ENCODE results near the gene CHST6.

CHST6 gene

DNA sequence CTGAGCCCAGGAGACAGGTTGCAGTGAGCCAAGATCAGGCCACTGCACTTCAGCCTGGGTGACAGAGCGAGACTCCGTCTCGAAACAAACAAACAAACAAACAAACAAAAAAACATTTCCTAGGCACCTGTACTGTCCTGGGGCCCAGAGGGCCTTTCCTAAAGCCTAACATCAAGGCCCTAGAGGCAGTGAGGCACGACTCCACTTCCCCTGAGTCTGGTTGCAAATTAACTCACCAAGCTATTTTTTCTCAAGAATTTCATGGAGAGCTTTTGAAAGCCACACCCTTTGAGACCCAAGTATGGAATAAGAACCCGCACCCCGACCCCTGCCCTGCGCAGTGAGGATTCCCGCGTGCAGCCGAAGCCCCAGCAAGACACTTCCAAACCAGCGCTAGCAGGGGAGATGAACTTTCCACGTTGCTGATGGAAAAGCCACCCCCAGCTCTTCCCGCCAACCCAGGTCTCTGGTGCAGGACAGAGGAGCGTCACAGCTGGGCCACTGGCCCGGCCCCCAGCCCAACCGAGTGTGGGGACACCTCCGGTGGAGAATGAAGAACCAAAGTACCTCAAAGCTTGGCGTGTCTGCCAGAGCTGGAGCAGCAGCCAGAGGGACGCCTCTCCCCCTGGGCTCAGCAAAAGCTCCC is 39.4 kb upstream of the CHST6 start:
- TF ChIP-seq, protein P1, sequence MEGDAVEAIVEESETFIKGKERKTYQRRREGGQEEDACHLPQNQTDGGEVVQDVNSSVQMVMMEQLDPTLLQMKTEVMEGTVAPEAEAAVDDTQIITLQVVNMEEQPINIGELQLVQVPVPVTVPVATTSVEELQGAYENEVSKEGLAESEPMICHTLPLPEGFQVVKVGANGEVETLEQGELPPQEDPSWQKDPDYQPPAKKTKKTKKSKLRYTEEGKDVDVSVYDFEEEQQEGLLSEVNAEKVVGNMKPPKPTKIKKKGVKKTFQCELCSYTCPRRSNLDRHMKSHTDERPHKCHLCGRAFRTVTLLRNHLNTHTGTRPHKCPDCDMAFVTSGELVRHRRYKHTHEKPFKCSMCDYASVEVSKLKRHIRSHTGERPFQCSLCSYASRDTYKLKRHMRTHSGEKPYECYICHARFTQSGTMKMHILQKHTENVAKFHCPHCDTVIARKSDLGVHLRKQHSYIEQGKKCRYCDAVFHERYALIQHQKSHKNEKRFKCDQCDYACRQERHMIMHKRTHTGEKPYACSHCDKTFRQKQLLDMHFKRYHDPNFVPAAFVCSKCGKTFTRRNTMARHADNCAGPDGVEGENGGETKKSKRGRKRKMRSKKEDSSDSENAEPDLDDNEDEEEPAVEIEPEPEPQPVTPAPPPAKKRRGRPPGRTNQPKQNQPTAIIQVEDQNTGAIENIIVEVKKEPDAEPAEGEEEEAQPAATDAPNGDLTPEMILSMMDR (IDR thresholded peaks at IDR 0.05; ENCODE audit: insufficient read depth, low read depth, low read length, missing control alignments), result no peak
- H3K4me3 ChIP-seq (ENCODE audit: low read length), result no peak overlapping the region
- DNase-seq (ENCODE audit: low read depth), result no peak

DNA sequence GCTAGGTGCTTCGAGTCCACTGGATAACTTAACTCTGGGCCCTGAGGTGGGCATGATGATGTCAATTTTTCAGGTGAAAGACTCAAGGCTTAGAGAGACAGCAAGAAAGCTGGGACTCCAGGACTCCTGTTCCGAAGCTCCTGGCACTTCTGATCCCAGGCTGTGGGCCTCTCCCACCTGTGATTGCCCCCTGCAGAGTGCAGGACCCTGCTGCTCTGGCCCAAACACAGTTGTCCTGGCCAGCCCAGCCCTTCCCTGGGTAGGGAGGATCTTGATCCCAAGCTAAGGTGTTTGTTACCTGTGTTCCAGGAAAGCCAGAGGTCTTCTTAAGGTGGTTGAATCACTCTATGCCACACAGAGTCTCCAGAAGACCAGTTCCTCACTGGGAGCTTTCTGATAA is 37.5 kb upstream of the CHST6 start:
- no peak overlapping the region for H3K4me3 ChIP-seq (ENCODE audit: low read length)
- TF ChIP-seq, protein P1 (IDR thresholded peaks at IDR 0.05; ENCODE audit: insufficient read depth, low read depth, low read length, missing control alignments), result no peak
- DNase-seq (ENCODE audit: low read depth), result no peak

DNA sequence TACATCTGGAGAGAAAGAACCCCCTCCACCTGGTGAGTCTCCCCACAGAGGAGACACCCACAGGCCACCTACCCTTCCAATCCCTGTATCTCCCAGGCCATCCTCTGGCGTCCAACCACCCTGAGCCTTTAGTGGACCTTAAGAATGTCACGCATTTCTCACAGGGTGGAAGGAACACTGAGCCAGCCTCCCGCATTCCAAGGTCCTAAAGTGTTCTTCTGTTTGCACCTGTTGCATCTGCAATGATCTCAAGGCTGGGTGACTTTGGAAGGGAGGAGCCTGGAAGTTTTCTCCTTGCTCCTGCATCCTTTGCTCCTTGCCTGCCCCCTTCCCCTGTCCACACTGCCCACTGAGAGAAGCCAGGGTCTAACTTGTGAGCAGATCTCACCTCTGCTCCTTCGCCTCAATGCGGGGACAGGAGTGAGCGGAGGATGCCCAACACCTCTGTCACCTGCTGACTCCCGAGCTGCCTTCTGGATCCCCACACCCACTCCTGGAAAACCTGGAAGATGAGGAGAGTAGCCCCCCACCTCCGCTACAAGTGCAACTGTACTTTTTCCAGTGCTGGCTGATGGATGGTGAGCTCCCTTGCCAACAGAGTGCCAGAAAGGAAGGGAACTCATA is 37.0 kb upstream of the CHST6 start:
- DNase-seq (ENCODE audit: low read depth), result no peak
- no peak overlapping the region for H3K4me3 ChIP-seq (ENCODE audit: low read length)
- TF ChIP-seq, protein P1 (IDR thresholded peaks at IDR 0.05; ENCODE audit: insufficient read depth, low read depth, low read length, missing control alignments), result no peak

DNA sequence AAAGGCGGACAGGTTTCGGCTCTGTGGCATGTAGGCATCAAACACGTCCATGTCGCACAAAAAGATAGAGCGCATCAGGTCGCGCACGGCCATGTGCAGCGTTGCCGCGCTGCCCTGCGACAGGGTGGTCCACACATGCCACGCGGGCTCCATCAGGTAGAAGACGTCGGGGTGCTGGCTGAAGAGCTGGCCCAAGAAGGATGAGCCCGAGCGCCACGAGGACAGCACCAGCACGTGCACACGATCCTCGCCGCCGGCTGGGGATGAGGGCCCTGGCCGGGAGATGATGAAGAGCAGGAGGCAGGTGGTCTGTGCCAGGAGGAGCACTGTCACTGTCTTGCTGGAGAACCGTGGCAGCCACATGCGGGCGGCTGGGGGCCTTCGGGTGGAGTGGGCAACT is 34.7 kb upstream of the CHST6 start:
- TF ChIP-seq, protein P1 (IDR thresholded peaks at IDR 0.05; ENCODE audit: insufficient read depth, low read depth, low read length, missing control alignments), result no peak
- H3K4me3 ChIP-seq (ENCODE audit: low read length), result no peak overlapping the region
- DNase-seq (ENCODE audit: low read depth), result no peak

DNA sequence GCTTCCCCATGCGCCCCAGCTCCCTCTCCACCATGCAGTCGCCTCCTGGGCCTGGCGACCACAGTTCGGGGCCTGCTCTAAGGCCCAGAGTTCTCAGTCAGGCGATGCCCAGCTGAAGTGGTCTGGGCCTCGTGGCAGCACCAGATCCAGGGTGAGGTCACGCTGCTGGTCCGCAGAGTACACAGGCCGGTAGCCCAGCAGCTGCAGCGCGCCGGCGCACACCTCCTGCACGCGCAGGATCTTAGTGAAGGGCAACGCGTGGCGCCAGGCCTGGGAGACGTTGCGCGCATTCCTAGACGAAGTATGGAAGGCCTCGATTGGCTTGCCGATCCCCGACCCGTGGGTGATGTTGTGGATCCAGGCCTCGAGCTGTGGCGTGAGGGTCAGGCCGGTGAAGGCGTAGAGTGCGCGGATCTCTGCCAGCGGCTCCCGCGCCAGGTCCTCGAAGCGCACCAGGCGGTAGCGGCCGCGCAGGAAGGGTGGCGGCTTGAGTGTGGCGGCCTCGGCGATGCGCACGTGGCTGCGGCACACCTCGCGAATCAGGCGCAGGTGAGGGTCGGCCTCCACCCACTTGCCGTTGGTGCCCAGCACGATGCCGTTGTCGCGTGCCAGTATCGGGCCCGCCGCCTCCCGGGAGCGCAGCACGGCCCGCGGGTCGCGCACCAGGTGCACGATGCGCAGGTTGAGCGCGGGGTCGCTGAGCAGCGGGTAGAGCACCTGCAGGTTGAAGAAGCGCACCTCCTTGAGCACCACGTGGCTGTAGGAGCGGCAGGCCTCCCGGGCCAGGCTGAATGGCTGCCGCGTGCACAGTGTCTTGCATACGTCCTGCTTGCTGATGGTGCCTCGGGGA is 34.0 kb upstream of the CHST6 start:
- no peak overlapping the region for H3K4me3 ChIP-seq (ENCODE audit: low read length)
- TF ChIP-seq, protein P1 (IDR thresholded peaks at IDR 0.05; ENCODE audit: insufficient read depth, low read depth, low read length, missing control alignments), result no peak
- DNase-seq (ENCODE audit: low read depth), result no peak

DNA sequence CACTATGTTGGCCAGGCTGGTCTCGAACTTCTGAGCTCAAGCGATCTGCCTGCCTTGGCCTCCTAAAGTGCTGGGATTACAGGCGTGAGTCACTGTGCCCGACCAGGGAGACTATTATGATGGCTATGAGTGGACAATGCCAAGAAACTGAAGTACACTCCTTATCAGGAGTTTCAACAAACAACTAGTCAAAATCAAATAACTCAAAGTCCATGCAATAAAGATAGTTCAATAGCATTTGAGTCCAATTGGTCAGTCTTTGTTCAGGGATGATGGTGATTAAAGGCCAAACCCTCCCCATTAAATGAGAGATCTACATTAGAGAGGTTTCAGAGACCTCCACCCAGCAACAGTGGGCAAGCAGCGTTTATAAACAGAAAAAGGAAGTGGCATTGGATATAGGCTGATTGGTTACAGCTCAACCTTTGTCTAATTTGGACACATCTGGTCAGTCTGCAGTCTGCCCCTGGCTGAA is 32.6 kb upstream of the CHST6 start:
- DNase-seq (ENCODE audit: low read depth), result no peak
- H3K4me3 ChIP-seq (ENCODE audit: low read length), result no peak overlapping the region
- TF ChIP-seq, protein P1 (IDR thresholded peaks at IDR 0.05; ENCODE audit: insufficient read depth, low read depth, low read length, missing control alignments), result no peak
